GM18868 (cell line): ENCODE data around the gene ESF1.
A peak's percentile ranks its signal among the peaks of the same experiment; 100 is the strongest.

ENCODE experiments used
- ATAC-seq: cut with Tn5 transposase; IDR thresholded peaks from one replicate; pipeline ENCODE4 v1.9.1; 2021; ENCODE audit warnings: mild to moderate bottlenecking, moderate library complexity; ENCODE audit not compliant: unreplicated experiment

ESF1 gene

GRCh38 chr20:13784893-13785715 lies at the start of gene ESF1, which contains the start of gene NDUFAF5:
ESF1 (minus strand) TSS chr20:13784919; CDS start chr20:13783140, 1,779 bp downstream.
NDUFAF5 (plus strand) TSS chr20:13785028; CDS start chr20:13785069, 41 bp downstream.
- ATAC-seq: peak; percentile 97

GRCh38 chr20:13831476-13831875 lies 46.8 kb upstream of the ESF1 start:
- ATAC-seq: no peak

DNA sequence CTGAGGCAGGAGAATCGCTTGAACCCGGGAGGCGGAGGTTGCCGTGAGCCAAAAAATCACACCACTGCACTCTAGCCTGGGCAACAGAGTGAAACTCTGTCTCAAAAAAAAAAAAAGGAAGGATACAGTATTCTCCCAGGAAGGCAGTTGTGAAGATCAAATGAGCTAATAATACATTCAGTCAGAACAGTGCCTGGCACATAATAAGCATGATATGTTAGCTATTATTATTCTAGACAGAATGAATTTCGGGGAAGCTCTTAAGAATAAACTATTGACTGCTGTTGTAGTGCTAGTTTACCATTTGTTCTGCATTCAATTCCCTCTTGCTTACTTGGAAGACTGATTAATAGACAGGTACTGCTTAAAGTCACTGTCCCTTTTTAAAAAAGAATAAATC lies 40.7 kb upstream of the ESF1 start:
- no peak for ATAC-seq

DNA sequence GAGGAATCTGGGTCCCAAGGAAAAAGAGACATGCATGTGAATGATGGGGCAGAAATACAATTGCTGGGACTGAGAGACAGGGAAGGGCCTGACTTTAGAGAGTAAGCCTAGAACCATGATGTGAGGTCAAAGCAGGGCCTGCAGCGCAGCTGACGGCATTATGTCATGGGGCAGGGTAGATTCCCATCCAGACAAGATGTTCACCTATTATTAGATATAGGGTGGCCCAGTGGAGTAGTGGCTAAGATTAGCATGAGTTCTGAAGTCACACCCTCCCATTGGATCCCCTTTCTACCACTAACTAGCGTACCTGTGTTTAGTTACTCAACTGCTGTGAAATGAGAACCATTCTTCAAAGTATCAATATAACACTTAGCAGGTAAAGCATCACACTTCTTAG lies 39.7 kb upstream of the ESF1 start:
- ATAC-seq: no peak

GRCh38 chr20:13822459-13822858 lies 37.7 kb upstream of the ESF1 start:
- no peak for ATAC-seq

GRCh38 chr20:13821876-13822275 lies 37.2 kb upstream of the ESF1 start:
- ATAC-seq: no peak

- peak; percentile 91 for ATAC-seq
These were observed 35.3 kb upstream of the ESF1 start for GRCh38 chr20:13819885-13820645.

- no peak for ATAC-seq
These were observed 32.6 kb upstream of the ESF1 start for GRCh38 chr20:13817342-13817741.

- ATAC-seq: no peak
These were observed 32.0 kb upstream of the ESF1 start for GRCh38 chr20:13816757-13817156.

- no peak for ATAC-seq
These were observed 30.0 kb upstream of the ESF1 start for GRCh38 chr20:13814672-13815071.

- no peak for ATAC-seq
These were observed 29.2 kb upstream of the ESF1 start for GRCh38 chr20:13813910-13814309.

- no peak for ATAC-seq
These were observed 25.7 kb upstream of the ESF1 start for GRCh38 chr20:13810446-13810845.

- ATAC-seq: no peak
These were observed 25.1 kb upstream of the ESF1 start for GRCh38 chr20:13809855-13810254.

- ATAC-seq: no peak
These were observed 24.7 kb upstream of the ESF1 start for GRCh38 chr20:13809373-13809772.

DNA sequence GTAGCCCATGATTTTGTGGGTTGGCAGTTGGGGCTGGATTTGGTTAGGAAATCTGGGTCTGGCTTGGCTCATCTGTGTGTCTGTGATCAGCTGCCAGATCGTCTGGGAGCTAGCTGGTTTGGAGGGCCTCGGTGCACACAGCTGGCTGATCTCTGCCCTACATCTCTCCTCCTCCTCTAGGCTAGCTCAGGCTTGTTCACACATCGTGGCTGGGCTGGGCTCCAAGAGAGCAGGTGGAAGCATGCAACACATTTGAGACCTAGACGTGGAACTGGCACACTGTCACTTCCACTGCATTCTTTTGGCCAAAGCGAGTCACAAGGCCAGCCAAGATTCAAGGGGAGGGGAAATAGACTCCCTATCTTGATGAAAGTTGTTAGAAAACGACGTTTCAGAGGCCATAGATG lies 16.0 kb upstream of the ESF1 start:
- no peak for ATAC-seq

DNA sequence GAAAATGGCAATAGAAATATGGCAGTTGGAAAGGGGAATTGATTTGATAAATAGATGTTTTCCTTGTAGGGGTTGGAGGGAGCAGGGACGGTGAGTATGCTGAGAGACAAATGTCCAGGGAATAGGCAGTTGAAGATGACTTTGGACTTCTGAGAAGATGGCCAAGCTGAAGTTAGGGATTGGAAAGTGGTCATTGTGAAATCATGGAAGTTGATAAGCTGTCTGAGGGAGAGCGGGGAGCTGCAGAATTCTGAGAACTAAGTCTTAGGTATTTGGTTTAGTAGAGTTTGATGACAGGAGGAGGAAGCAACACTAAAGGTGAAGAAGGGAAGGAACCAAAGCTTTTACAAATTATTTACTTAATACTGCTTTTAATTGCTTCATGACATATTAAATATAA lies 15.3 kb upstream of the ESF1 start:
- no peak for ATAC-seq

DNA sequence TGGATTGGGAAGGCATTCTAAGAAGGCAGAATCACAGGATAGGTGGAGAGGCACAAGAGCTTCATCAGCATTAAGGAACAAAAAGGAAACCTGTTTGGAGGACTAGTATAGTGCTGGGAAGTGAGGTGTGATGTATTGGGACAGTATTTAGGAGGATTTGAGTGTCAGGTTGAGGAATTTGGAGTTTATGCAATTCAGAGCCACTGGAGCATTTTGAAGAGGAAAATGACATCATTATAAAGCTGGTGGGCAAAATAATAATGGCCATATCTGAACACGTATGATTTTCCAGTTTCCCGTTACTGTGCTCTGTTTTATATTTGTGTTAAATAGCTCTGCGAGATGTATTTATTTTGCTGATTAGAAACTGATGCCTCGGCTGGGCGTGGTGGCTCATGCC lies 14.3 kb upstream of the ESF1 start:
- ATAC-seq: no peak

DNA sequence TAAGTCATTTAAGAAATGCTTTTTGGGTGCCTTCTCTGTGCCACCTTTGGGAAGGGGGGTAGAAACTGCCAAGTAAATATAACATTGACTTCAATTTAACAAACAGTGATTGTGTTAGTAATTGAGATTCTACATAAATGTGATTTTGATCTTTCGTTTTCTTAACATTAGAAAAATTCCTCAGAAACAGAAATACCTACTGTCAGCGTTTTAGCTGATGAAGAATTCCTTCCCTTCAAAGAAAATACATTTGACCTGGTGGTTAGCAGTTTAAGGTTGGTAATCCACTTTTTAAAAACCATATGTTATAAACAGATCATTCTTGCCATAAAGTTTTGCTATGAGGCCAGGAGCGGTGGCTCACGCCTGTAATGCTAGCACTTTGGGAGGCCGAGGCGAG lies 9.9 kb upstream of the ESF1 start:
- no peak for ATAC-seq

- no peak for ATAC-seq
These were observed 8.3 kb upstream of the ESF1 start for GRCh38 chr20:13793001-13793400.

DNA sequence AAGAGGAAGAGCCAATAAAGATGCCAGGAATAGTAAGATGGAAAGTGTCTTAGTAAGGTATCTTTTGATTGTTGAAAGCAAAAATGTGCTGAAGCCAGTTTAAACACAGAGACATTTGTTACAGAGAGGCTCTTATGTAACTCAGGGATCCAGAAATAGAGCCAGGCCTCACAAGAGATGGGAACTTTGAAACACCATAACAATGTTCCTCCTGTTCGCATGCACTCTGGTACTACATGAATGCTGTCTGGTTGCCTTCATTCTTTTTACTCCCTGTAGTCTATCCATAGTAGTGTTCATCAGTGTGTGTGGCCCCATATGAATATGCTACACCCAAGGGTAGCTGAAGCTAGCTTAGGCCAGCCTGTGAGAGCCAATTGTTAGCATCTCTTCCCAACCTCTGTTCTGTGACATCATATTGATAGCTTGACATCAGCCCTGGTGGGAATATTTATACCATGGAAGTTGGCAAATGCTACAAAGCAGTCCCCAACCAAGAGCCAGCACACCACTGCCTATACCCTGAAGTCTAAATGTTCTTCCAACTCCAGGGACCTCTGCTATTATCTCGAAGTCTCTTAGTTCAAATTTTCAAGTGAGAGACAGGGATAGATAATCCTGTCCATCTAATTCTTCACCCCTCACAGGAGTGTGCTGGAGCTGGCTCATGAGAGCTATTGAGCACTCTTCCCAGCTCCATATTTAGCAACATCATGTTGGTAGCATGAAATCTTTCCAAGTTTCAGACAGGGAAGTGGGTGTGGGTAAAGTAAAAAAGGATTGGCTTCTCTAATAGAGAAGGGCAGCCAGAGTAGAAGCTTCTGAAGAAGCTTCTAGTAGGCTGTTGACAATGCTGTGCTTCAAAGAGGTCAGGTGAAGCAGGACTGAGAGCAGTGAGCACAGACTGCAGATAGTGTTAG lies 7.1 kb upstream of the ESF1 start:
- no peak for ATAC-seq

DNA sequence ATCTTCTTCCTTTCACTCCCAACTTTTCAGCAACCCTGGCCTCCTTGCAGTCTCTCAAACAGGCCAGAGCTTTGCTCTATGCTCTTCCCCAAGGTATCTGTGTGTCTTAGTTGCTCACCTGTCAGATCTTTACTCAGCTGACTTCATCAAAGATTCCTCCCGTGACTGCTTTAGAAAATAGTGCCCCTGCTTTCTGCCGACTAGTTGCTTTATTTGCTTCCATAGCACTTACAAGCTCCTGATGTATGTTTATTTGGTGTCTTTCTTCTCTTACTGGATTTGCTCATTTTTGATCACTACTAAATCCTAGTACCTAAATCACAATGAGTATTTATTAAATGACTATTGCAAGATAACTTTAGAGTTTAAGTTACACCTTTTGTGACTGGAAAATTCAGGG lies 6.0 kb upstream of the ESF1 start:
- no peak for ATAC-seq
